ENCODE measurements around the gene NOS1AP.
"Not testable (repeated sequence)": the region's sequence is repeated elsewhere in the genome, so short reads cannot be mapped to it uniquely, and the experiment has no call there.

The NOS1AP gene

GRCh38 chr1:162056579-162056978 is 12.9 kb upstream of the NOS1AP start:
- no peak for DNase-seq

GRCh38 chr1:162059721-162060120 is 9.8 kb upstream of the NOS1AP start:
- DNase-seq: no peak

DNA sequence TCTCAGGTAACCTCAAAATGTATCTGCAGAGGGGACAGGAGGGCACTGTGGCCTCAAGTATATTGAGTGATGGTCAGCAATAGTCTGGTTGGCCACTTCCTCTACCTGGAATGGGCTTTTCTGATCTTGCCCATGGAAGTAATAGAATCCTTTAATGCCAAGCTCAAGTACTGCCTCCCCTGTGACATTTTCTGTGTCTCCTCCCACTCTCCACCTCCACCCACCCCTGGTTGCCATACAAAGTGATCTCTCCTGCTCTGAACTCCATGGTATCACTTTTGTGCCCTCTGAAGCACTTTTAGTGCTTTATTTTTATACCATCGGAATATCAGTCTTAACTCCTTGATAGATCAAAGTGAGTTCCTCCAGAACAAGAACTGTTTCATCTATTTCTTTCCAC is 9.2 kb upstream of the NOS1AP start:
- DNase-seq: no peak

DNA sequence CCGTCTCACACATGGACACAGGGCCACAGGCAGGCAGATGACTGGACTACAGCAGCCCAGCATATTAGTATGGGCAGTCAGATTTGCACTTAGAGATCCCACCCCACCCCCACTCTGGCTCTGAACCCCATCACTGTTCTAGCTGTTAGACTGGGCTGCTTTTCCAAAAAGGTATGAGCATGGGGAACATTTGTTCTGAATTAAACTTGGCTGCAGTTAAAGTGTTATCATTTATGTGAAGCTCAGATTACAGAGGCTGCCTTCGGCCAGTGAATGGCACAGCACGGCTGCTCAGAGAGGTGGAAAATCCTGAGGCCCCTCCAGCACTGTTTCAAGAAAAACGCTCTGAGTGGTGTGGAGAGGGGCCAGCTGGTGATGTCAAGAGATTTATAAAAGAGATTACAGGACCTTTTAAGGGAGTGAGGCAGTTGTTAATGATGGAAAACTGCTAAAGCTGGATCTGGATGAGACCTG is 6.9 kb upstream of the NOS1AP start:
- no peak for DNase-seq

DNA sequence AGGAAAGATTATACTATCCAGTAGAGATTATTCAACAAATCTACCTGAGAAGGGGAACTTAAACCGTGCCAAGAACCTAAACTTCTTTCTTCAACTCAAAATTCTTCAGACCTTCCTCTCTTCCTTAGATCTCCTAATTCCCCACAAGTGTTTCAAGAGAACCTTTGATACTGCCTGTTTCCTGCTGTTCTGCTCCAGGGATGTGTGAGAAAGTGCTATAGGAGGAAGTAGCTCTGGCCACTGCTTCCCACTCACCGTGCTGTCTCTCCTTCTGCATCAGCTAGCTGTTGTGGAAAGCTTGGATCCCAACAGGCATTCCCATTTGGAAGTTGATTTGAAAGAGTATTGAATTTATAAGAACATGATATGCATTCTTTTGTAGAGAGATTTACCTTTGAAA is 4.5 kb upstream of the NOS1AP start:
- DNase-seq: no peak

GRCh38 chr1:162066836-162067235 is 2.7 kb upstream of the NOS1AP start:
- DNase-seq: not testable (repeated sequence)

DNA sequence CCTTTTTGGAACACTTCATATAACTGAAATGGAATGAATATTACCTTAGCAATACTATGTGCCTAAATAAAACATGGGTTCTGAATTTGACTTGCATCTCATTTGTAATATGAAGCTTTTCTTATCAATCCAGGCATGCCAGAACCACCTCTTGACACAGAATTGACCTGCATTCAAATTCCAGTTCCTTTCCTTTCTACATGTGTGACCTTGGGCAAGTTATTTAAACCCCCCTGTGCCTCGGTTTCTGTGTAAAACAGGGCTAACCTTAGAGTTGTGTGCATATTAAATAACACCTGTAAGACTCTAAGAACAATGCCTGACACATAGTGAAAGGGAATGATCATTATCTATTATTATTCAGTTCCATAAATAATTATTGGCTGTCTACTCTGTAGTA is 2.0 kb upstream of the NOS1AP start:
- no peak for DNase-seq

GRCh38 chr1:162068301-162068700 is 1.2 kb upstream of the NOS1AP start:
- no peak for DNase-seq

DNA sequence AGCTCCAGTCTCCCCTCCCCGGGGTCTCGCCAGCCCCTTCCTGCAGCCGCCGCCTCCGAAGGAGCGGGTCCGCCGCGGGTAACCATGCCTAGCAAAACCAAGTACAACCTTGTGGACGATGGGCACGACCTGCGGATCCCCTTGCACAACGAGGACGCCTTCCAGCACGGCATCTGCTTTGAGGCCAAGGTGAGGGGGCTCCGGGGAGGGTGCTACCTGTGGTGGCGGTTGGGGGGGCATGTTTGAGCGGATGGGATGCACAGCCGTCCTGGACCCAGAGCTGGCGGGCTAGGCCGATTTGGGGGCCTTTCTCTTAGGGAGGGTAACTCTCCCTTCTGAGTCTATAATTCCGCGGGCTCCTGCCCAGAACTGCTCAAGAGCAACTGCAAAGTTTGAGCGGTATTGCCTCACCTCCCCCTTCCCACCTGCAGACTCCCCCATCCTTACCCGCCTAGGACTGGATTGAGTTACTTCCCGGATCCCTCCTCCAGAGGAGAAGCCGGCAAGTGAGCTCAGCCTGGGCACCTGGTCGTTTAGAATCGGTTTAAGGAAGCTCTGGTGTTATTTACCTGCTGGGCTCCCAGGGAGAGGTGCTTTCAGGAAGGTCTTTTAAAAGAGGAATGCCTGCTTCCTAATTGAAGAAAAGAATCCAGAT is 730 bp downstream of the NOS1AP start:
- DNase-seq: peak in 4 of 58 donors; percentile 28 to 51 (median 44)

GRCh38 chr1:162070825-162071224 is 1.3 kb downstream of the NOS1AP start:
- peak in 2 of 58 donors; percentile 6 to 22 for DNase-seq

DNA sequence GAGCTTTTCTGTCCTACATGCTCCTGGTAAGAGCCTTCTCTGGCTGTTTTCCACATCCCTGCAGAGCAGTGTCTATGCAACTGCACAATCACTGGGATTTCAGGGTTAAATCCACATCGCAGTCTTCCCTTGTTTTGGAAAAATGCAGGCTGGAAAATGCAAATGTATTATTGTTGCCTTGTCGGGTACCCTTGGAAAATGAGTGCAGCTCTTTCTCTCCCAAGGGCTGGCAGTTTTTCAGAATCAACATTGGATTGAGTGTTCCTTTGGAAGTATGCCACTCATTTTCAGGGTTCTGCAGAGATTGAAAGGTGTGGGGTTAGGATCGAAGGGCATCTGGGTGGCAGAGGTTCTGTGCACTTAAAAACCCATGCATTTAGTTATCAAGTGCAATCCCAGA is 3.2 kb downstream of the NOS1AP start:
- peak in 2 of 58 donors; percentile 6 to 16 for DNase-seq

- no peak for DNase-seq
Measured at GRCh38 chr1:162074276-162075005, 5.0 kb downstream of the NOS1AP start.

- no peak for DNase-seq
Measured at GRCh38 chr1:162075862-162076261, 6.4 kb downstream of the NOS1AP start.

DNA sequence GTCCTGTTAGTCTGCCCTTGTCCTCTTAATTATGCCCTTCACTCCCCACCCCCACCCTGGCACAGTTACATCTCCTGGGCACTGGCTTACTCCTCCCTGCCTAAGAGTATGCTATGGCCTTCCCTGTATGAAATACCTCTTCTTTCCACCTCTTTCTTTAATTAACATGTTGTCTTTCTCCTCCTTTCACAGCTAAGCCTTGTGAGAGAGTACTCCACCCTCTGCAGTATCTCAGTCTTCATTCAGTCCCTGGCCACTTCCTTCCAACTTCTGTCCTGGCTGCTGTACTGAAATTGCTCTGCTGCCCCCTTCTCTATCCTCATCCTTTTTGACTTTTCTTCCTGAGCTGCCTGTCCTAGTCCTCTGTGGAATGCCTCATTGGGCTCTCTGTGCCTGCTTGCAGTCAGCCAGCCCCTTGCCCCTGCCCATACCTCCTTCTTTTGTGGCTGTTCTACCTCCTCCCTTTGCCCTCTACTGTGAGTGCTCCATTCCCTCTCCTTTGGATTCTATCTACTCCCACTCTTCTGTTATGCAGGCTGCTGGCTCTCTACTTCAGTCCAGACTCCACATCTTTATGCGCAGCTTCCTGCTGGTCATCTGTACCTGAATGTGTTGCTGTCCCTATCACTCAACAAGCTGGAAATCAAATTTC is 8.3 kb downstream of the NOS1AP start:
- no peak for DNase-seq

DNA sequence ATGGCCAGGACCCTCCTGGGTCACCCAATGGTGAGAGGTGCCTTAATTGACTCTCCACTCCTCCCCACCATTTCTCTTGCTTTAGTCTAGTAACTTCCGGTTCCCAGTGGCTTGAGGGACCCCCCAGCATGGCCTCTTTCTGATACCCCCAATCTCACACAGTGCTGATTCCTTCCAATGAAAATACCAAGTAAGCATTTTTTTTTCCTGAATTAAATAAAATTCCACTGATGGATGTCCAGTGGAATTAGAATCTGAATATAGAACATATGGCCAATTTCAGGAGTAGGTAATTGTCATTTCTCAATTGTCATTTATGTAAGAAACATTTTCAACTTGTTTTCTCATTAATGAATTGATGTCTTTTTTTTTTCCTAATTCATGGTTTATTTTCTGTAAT is 9.5 kb downstream of the NOS1AP start:
- no peak for DNase-seq

DNA sequence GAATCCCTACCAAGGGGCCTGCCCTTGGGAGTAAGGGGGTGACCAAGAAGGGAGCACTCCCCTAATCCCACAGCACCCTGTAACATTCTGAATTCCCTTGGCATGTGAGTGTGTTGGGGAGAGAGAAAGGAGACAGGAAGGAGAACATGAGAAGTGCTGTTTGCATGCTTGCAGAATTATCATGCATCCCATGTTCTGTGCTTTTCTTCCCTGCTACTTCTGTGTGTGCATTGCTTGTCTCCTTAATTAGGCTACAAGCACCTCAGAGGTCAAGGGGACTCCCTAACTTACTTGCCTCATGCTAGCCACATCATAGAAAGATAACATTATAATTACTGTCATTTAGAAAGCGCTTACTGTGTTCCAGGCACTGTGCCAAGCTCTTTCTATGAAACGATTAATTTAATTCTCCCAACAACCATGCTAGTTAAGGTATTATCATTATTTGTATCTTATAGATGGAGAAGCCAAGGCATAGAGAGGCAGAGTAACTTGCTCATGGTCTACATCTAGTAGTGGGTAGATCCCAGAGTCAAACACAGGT is 11.1 kb downstream of the NOS1AP start:
- DNase-seq: no peak

- no peak for DNase-seq
Measured at GRCh38 chr1:162081316-162081715, 11.8 kb downstream of the NOS1AP start.

- not testable (repeated sequence) for DNase-seq
Measured at GRCh38 chr1:162082080-162082479, 12.6 kb downstream of the NOS1AP start.

GRCh38 chr1:162083273-162083672 is 13.8 kb downstream of the NOS1AP start:
- DNase-seq: no peak

GRCh38 chr1:162085991-162086390 is 16.5 kb downstream of the NOS1AP start:
- no peak for DNase-seq

DNA sequence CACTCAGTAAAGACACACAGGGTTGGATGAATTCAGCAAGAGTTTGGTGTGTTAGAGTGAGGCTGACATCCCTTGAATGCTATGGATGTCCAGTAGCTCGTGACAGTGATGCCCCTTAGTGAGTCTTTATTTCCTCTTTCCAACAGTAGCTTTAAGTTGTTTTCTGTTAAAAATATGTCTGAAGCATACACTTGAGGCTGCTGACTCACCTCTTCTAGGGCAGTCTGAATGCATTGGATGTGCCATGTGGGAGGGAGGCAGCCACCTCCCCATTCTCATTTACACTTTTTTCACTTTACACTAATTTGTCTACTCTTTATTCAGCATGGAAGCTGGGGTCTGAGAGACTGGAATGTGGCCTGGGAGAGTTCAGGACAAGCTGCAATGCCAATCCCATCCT is 17.6 kb downstream of the NOS1AP start:
- peak in 2 of 58 donors; percentile 3 to 14 for DNase-seq

DNA sequence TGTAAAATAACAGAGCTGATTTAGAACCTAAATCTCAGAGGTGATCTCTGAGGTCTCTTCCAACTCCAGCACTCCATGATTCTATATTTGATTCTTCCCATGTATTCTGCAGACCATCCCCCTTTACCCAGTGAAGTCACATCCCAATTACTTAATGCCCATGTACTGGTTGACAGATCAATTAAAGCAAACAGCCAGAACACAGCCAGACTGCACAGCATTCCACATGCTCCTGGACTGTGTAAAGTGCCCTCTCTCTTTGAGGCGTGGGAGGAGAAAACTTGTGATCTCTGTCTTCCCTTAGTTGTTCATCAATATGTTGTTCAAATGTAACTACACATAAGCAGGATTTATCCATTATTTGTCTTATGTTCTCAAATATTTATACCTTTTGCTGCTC is 18.1 kb downstream of the NOS1AP start:
- no peak for DNase-seq
